ENCODE results near the gene ZSWIM8. TPM values are rescaled to one million over a fixed set of nuclear protein-coding genes. Genes with fewer than 3 reads are reported as not detected.

ZSWIM8 gene
- total and polyA plus RNA-seq, 2 of the 8 experiments (the other 6 are each of a cell fraction or from before 2014, with no cell fraction given) = 44.7 to 99.7 TPM

DNA sequence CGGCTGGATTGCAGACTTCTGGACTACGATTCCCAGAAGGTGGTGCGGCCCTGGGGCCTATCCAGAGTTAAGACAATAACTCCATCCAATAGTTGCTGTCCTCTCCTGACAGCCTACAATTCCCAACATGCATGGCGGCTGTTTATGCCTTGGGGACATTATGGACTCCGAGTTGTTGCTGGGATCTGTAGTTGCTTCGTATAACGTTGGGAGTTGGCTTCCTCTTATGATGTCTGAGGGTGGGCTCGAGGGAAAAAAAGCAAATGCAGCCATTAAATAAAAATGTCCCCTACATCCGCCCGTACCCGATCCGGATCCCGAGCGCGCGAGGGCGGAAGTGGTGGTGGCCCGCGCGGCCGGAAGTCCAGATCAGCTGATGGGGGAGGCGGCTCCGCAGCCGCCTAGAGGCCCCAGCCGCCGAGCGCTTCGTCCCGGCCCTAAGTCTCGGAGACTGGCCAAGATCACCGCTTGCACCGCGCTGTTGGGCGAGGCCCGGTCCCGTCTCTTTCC lies at the start of gene ZSWIM8 (continued):
- no peak for TF ChIP-seq EP300 (IDR thresholded peaks at IDR 0.05; ENCODE audit: borderline replicate concordance in 1 of 2, low read depth in 2 of 2, low read length in 2 of 2)
- 0 out of 2 replicates have a peak, but pooled peaks have one; percentile 1 for TF ChIP-seq SRF (IDR thresholded peaks at IDR 0.05; ENCODE audit: low read depth, low read length)
- TF ChIP-seq TCF12 (IDR thresholded peaks at IDR 0.05; ENCODE audit: low read depth, low read length) = no peak
- TF ChIP-seq SIX5 (IDR thresholded peaks at IDR 0.05; ENCODE audit: low read depth, low read length) = peak; percentile 83
- peak; percentile 60; the same call in 1 of the 2 replicates for TF ChIP-seq PHF8 (conservative IDR thresholded peaks at IDR 0.05; ENCODE audit: low read depth, low read length)
- TF ChIP-seq CEBPB (IDR thresholded peaks at IDR 0.05; ENCODE audit: low read depth, low read length) = no peak
- peak; percentile 79 to 95; a peak in 3 of 4 replicates for TF ChIP-seq SIN3A (conservative IDR thresholded peaks at IDR 0.05 in 1 of 2, IDR thresholded peaks at IDR 0.05 in 1 of 2; ENCODE audit: low read depth in 1 of 2, low read length in 2 of 2)
- TF ChIP-seq ASH2L (IDR thresholded peaks at IDR 0.05; ENCODE audit: low read length) = peak; percentile 69
